Osteocyte (in vitro differentiated cells): Measurements from ENCODE around the gene ZNF654. TPM values are rescaled to one million over a fixed set of nuclear protein-coding genes. Genes with fewer than 3 reads are reported as not detected.

ENCODE experiments used
- DNase-seq: peaks from one replicate; pipeline ENCODE4 v3.0.0; 2021; ENCODE audit warnings: mixed read lengths; ENCODE audit not compliant: unreplicated experiment; ENCODE audit errors: extremely low spot score
- H3K27ac Mint-ChIP-seq: one replicate; pipeline ENCODE4 v1.8.0; 2021; ENCODE audit warnings: mild to moderate bottlenecking, mixed read lengths; ENCODE audit not compliant: unreplicated experiment
- H3K27me3 Mint-ChIP-seq: one replicate; pipeline ENCODE4 v1.8.0; 2021; ENCODE audit warnings: mixed read lengths; ENCODE audit not compliant: unreplicated experiment
- H3K36me3 Mint-ChIP-seq: one replicate; pipeline ENCODE4 v1.8.0; 2021; ENCODE audit warnings: mixed read lengths; ENCODE audit not compliant: unreplicated experiment
- H3K4me1 Mint-ChIP-seq: one replicate; pipeline ENCODE4 v1.8.0; 2021; ENCODE audit warnings: mixed read lengths; ENCODE audit not compliant: unreplicated experiment
- H3K4me3 Mint-ChIP-seq: one replicate; pipeline ENCODE4 v1.8.0; 2021; ENCODE audit warnings: mild to moderate bottlenecking, moderate library complexity, mixed read lengths; ENCODE audit not compliant: unreplicated experiment
- H3K9me3 Mint-ChIP-seq: one replicate; pipeline ENCODE4 v1.8.0; 2021; ENCODE audit warnings: mixed read lengths; ENCODE audit not compliant: unreplicated experiment
- CTCF ChIP-seq: fragments of 200-600 bp; sonication (generic); IDR thresholded peaks from 2 replicates; pipeline ENCODE4 v1.5.0; 2021; ENCODE audit warnings: antibody characterized with exemption, mild to moderate bottlenecking, moderate library complexity
- total RNA-seq: library from RNA; stranded (reverse); gene quantifications from 2 replicates; pipeline ENCODE4 v1.2.1, GENCODE V29; 2021

The ZNF654 gene
- total RNA-seq, 1 donor from 2014 or later = 10.7 TPM

GRCh38 chr3:88188436-88188835 is 129.4 kb downstream of the ZNF654 start:
- no peak for DNase-seq
- Mint-ChIP-seq H3K27ac (no peak overlapping the region), H3K4me1 (peaks cover 7% of the 10 kb centered on the region)

GRCh38 chr3:88189361-88189810 is 130.3 kb downstream of the ZNF654 start:
- TF ChIP-seq CTCF = no peak
- Mint-ChIP-seq H3K4me3 (no peak overlapping the region), H3K27me3 (peaks cover 23% of the 10 kb centered on the region), H3K36me3 (no peaks in the 10 kb centered on the region), H3K9me3 (peaks cover 5% of the 10 kb centered on the region), H3K4me1 (peaks cover 7% of the 10 kb centered on the region), H3K27ac (no peak overlapping the region)
- DNase-seq = no peak

More at GRCh38 chr3:88188436-88188835, 129.4 kb downstream of the ZNF654 start:
- H3K27me3 Mint-ChIP-seq = peaks cover 27% of the 10 kb centered on the region
- H3K36me3 Mint-ChIP-seq = no peaks in the 10 kb centered on the region
- H3K4me3 Mint-ChIP-seq = no peak overlapping the region
- TF ChIP-seq CTCF = no peak
- peaks cover 5% of the 10 kb centered on the region for H3K9me3 Mint-ChIP-seq

GRCh38 chr3:88191872-88192409 is 132.9 kb downstream of the ZNF654 start:
- Mint-ChIP-seq H3K27ac (no peak overlapping the region), H3K4me3 (no peak overlapping the region), H3K36me3 (no peaks in the 10 kb centered on the region), H3K27me3 (peaks cover 5% of the 10 kb centered on the region), H3K4me1 (peaks cover 8% of the 10 kb centered on the region), H3K9me3 (no peaks in the 10 kb centered on the region)
- TF ChIP-seq CTCF = no peak
- DNase-seq = no peak

- H3K27ac Mint-ChIP-seq = no peak overlapping the region
- H3K9me3 Mint-ChIP-seq = no peaks in the 10 kb centered on the region
- H3K4me1 Mint-ChIP-seq = peaks cover 9% of the 10 kb centered on the region
- no peak for DNase-seq
- TF ChIP-seq CTCF = no peak
- H3K27me3 Mint-ChIP-seq = peaks cover 5% of the 10 kb centered on the region
- H3K36me3 Mint-ChIP-seq = no peaks in the 10 kb centered on the region
- H3K4me3 Mint-ChIP-seq = no peak overlapping the region
Measured at GRCh38 chr3:88192631-88193030, 133.6 kb downstream of the ZNF654 start.

Other genes starting within 250 kb of the ZNF654 start
- 80.3 and 84.6 TPM in 2 replicates for gene CGGBP1, start 250 bp upstream of the ZNF654 start, total RNA-seq
- 27.4 and 30.2 TPM in 2 replicates for gene C3orf38, start 90.7 kb downstream of the ZNF654 start, total RNA-seq